ENCODE results near the gene SFI1. TPM values are rescaled to one million over a fixed set of nuclear protein-coding genes. Genes with fewer than 3 reads are reported as not detected.

Gene SFI1
- total RNA-seq, 4 donors from 2014 or later: 55.3 to 157 (median 90.1) TPM

- no peak for DNase-seq
Measured at GRCh38 chr22:31609716-31610115, 113.4 kb downstream of the SFI1 start.

GRCh38 chr22:31610611-31611010 is 114.3 kb downstream of the SFI1 start:
- in situ Hi-C loops (cut with MboI; ENCODE audit: low pct_ligation_motif_present in 1 of 4, low pct_unique_long_range_greater_than_20kb in 1 of 4, low sequenced_read_pairs in 3 of 4): no loop called here
- H3K4me1 ChIP-seq: no peaks in the 10 kb centered on the region
- WGBS, 2 donors (ENCODE audit: low coverage in 1 of 2): 93% methylated on average over 6 of the region's 6 CpGs; no CpG with 5 or more reads in 1 of the 2 donors
- H3K9me3 ChIP-seq: no peaks in the 10 kb centered on the region
- TF ChIP-seq CTCF (IDR thresholded peaks at IDR 0.05) (no peak), POLR2A (IDR thresholded peaks at IDR 0.05) (no peak), POLR2AphosphoS5 (IDR thresholded peaks at IDR 0.05) (no peak), EP300 (IDR thresholded peaks at IDR 0.05; ENCODE audit: low read depth) (no peak)
- H3K27me3 ChIP-seq: no peaks in the 10 kb centered on the region
- H3K4me3 ChIP-seq: no peak overlapping the region
- H3K36me3 ChIP-seq: no peaks in the 10 kb centered on the region
- intact Hi-C loops (cut with DNase I; ENCODE audit: low total_unique reads): no loop called here
- H3K27ac ChIP-seq: no peak overlapping the region
- DNase-seq: no peak

More at GRCh38 chr22:31609716-31610115, 113.4 kb downstream of the SFI1 start:
- Histone ChIP-seq H3K9me3 (no peaks in the 10 kb centered on the region), H3K27me3 (no peaks in the 10 kb centered on the region), H3K4me3 (no peak overlapping the region), H3K4me1 (no peaks in the 10 kb centered on the region), H3K36me3 (no peaks in the 10 kb centered on the region), H3K27ac (no peak overlapping the region)
- 95% methylated on average over 9 of the region's 10 CpGs; no CpG with 5 or more reads in 1 of the 2 donors for WGBS, 2 donors (ENCODE audit: low coverage in 1 of 2)
- in situ Hi-C loops (cut with MboI; ENCODE audit: low pct_ligation_motif_present in 1 of 4, low pct_unique_long_range_greater_than_20kb in 1 of 4, low sequenced_read_pairs in 3 of 4): no loop called here
- intact Hi-C loops (cut with DNase I; ENCODE audit: low total_unique reads): no loop called here
- TF ChIP-seq EP300 (IDR thresholded peaks at IDR 0.05; ENCODE audit: low read depth) (no peak), CTCF (IDR thresholded peaks at IDR 0.05) (no peak), POLR2A (IDR thresholded peaks at IDR 0.05) (no peak), POLR2AphosphoS5 (IDR thresholded peaks at IDR 0.05) (no peak)

- Histone ChIP-seq H3K27ac (no peak overlapping the region), H3K4me3 (no peak overlapping the region), H3K27me3 (no peaks in the 10 kb centered on the region), H3K9me3 (no peaks in the 10 kb centered on the region), H3K4me1 (peaks cover 0 to 4% (median 2%) of the 10 kb centered on the region in 4 donors), H3K36me3 (no peaks in the 10 kb centered on the region)
- no peak for DNase-seq
- TF ChIP-seq POLR2AphosphoS5 (IDR thresholded peaks at IDR 0.05): no peak
- no peak for TF ChIP-seq CTCF (IDR thresholded peaks at IDR 0.05)
- no peak for TF ChIP-seq EP300 (IDR thresholded peaks at IDR 0.05; ENCODE audit: low read depth)
- no peak for TF ChIP-seq POLR2A (IDR thresholded peaks at IDR 0.05)
- 60 to 67% methylated on average over 1 to 16 of the region's 16 CpGs for WGBS, 2 donors (ENCODE audit: low coverage in 1 of 2)
- in situ Hi-C loops (cut with MboI; ENCODE audit: low pct_ligation_motif_present in 1 of 4, low pct_unique_long_range_greater_than_20kb in 1 of 4, low sequenced_read_pairs in 3 of 4): no loop called here
- intact Hi-C loops (cut with DNase I; ENCODE audit: low total_unique reads): no loop called here
Measured at GRCh38 chr22:31611061-31611760, 114.9 kb downstream of the SFI1 start.

GRCh38 chr22:31612891-31613285 is 116.6 kb downstream of the SFI1 start:
- 77 to 92% methylated on average over 4 to 8 of the region's 12 CpGs for WGBS, 2 donors (ENCODE audit: low coverage in 1 of 2)
- H3K9me3 ChIP-seq: no peaks in the 10 kb centered on the region
- H3K27me3 ChIP-seq: no peaks in the 10 kb centered on the region
- intact Hi-C loops (cut with DNase I; ENCODE audit: low total_unique reads) (no loop called here), in situ Hi-C loops (cut with MboI; ENCODE audit: low pct_ligation_motif_present in 1 of 4, low pct_unique_long_range_greater_than_20kb in 1 of 4, low sequenced_read_pairs in 3 of 4) (no loop called here)
- H3K36me3 ChIP-seq: peaks cover 0 to under 1% (median 0%) of the 10 kb centered on the region in 4 donors
- no peak for DNase-seq
- no peak overlapping the region for H3K4me3 ChIP-seq
- TF ChIP-seq POLR2A (IDR thresholded peaks at IDR 0.05) (no peak), EP300 (IDR thresholded peaks at IDR 0.05; ENCODE audit: low read depth) (no peak), CTCF (IDR thresholded peaks at IDR 0.05) (no peak), POLR2AphosphoS5 (IDR thresholded peaks at IDR 0.05) (no peak)
- H3K27ac ChIP-seq: no peak overlapping the region
- peaks cover 0 to 15% (median 11%) of the 10 kb centered on the region in 4 donors for H3K4me1 ChIP-seq

Data from transverse colon (tissue), 4 donors.